ENCODE results near the gene IQCK.

GRCh38 chr16:19765860-19766553 is 47.9 kb downstream of the IQCK start:
- no peak for TF ChIP-seq CTCF (IDR thresholded peaks at IDR 0.05; ENCODE audit: poor library complexity)
- TF ChIP-seq EZH2 (IDR thresholded peaks at IDR 0.05; ENCODE audit: borderline replicate concordance): no peak

Data from hepatocyte (in vitro differentiated cells).